Peyer's patch (tissue), 4 donors: Measurements from ENCODE around the gene SNX10.

Experiments used
- CTCF ChIP-seq, 6 experiments: fragments of 450-650 bp in 4 of 6; fragments of 200-600 bp in 2 of 6; sonication (generic) in 1 of 6; IDR thresholded peaks; one replicate each; pipeline ENCODE4 v1.5.1; 2017 to 2019; ENCODE audit warnings: antibody characterized with exemption in 6 of 6, mild to moderate bottlenecking in 3 of 6, moderate library complexity in 1 of 6
- POLR2A ChIP-seq, 2 donors: fragments of 450-650 bp; IDR thresholded peaks; one replicate each; pipeline ENCODE4 v1.5.1; 2017; ENCODE audit warnings: antibody characterized with exemption in 2 of 2, mild to moderate bottlenecking in 2 of 2, moderate library complexity in 2 of 2

- TF ChIP-seq CTCF (IDR thresholded peaks at IDR 0.05): no peak
- TF ChIP-seq POLR2A (IDR thresholded peaks at IDR 0.05): no peak
These were observed 25.5 kb downstream of the SNX10 start for GRCh38 chr7:26317211-26317610.
